ENCODE results near the gene NR6A1. TPM values are rescaled to one million over a fixed set of nuclear protein-coding genes. Genes with fewer than 3 reads are reported as not detected.

Gene NR6A1
- polyA plus RNA-seq, 6 donors from 2014 or later, result 0.08 to 0.11 TPM; not detected in 4

DNA sequence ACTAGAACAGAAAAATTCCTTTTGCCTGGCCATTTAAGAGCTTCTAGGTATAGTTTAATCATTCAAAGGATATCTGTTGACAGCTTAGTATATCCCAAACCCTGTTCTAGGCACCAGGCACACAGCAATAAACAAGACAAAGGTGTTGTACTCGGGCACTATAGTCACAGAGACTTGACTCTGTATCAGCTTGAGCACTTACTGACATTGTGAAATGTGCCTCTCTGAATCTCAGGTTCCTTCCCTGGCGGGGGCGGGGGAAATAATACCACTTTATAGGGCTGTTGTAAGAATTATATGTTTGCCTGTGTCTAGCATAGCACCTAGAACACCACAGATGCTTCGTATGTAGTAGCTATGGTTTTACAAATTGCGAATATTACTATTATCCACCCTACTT lies 104.5 kb downstream of the NR6A1 start:
- H3K9me3 Mint-ChIP-seq, result no peaks in the 10 kb centered on the region

GRCh38 chr9:124665391-124666058 lies 105.6 kb downstream of the NR6A1 start:
- no peaks in the 10 kb centered on the region for H3K9me3 Mint-ChIP-seq
- DNase-seq (no peak), ATAC-seq (ENCODE audit: low read depth in 2 of 2) (no peak)
- H3K4me1 Mint-ChIP-seq, result peaks cover 0 to 6% (median 0%) of the 10 kb centered on the region in 3 donors
- no peaks in the 10 kb centered on the region for H3K36me3 Mint-ChIP-seq
- H3K27me3 Mint-ChIP-seq, result no peaks in the 10 kb centered on the region
- no peak overlapping the region for H3K27ac Mint-ChIP-seq
- no peak overlapping the region for H3K4me3 Mint-ChIP-seq

More for the DNA sequence above, 104.5 kb downstream of the NR6A1 start:
- no peak for ATAC-seq (ENCODE audit: low read depth in 2 of 2)
- DNase-seq, result no peak
- Mint-ChIP-seq H3K36me3 (no peaks in the 10 kb centered on the region), H3K4me1 (no peaks in the 10 kb centered on the region), H3K27ac (no peak overlapping the region), H3K4me3 (no peak overlapping the region), H3K27me3 (no peaks in the 10 kb centered on the region)

DNA sequence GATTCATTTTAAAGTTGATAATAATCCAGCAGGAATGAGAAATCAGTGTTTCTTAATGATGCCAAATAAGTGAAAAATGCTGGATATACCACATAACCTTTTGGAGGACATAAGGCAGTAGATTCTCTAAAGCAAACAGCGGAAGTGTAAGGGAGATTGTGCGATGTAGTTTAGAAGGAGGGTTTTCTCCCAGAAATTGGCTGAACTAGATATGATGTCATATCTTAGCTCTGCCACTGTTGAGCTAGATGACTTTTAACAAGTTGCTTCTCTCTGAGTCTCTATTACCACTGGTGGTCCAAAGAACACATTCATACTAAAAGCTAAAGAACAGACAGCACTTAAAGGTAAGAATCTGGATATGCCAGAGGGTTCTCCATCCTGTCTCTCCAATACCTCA lies 107.0 kb downstream of the NR6A1 start:
- Mint-ChIP-seq H3K27me3 (no peaks in the 10 kb centered on the region), H3K9me3 (no peaks in the 10 kb centered on the region), H3K27ac (no peak overlapping the region), H3K4me1 (peaks cover 3 to 19% (median 5%) of the 10 kb centered on the region in 3 donors), H3K36me3 (no peaks in the 10 kb centered on the region), H3K4me3 (no peak overlapping the region)
- ATAC-seq (ENCODE audit: low read depth in 2 of 2) (no peak), DNase-seq (no peak)

DNA sequence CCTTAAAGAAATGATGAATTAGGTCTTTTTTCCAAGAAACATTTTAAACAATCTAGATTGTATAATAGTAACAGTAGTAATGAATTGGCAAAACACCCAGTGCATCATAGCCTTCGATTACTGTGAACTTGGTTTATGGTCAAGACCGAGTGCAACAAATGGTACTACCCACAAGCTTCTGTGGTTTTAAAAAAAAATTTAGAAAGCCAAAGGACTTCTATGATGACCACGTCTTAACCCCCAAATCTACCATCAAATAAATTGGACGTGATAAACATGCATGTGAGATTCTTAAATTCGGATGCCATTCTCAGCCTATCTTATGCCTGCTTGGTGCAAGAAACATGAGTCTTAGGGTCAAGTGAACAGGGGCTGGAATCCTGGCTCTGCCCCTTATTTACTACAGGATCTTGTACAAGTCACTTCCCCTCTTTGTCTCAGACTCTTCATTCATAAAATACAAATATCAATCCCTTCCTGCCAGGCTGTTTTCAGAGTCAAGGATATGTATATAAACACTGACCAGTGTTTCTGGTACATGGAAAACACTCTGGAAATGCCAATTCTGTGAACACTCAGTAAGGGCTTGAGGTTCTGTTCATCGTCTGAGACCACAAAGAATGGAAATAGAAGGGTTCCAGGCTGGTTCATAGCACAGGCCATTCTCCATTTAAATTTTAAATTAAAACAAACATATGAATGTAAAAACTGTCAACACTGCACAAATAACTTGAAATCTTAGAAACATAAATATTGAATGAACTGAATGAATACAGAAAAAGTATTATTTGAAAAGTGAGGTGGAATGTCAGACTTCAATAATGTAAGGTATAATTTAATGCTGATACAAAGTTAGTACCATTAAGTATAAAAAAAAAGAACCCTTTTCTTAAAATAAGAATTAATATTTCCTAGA lies 107.8 kb downstream of the NR6A1 start:
- DNase-seq (no peak), ATAC-seq (ENCODE audit: low read depth in 2 of 2) (no peak)
- Mint-ChIP-seq H3K27ac (peak overlapping the region in 1 of 6 donors; percentile 13), H3K36me3 (no peaks in the 10 kb centered on the region), H3K9me3 (no peaks in the 10 kb centered on the region), H3K27me3 (no peaks in the 10 kb centered on the region), H3K4me1 (peaks cover 9 to 26% (median 9%) of the 10 kb centered on the region in 3 donors), H3K4me3 (peak overlapping the region in 1 of 8 donors; percentile 60)

GRCh38 chr9:124662561-124662960 lies 108.5 kb downstream of the NR6A1 start:
- peaks cover 12 to 34% (median 14%) of the 10 kb centered on the region in 3 donors for H3K4me1 Mint-ChIP-seq
- H3K36me3 Mint-ChIP-seq, result no peaks in the 10 kb centered on the region
- no peak overlapping the region for H3K27ac Mint-ChIP-seq
- ATAC-seq (ENCODE audit: low read depth in 2 of 2), result no peak
- peak overlapping the region in 1 of 8 donors; percentile 60 for H3K4me3 Mint-ChIP-seq
- H3K9me3 Mint-ChIP-seq, result no peaks in the 10 kb centered on the region
- H3K27me3 Mint-ChIP-seq, result no peaks in the 10 kb centered on the region
- DNase-seq, result no peak

GRCh38 chr9:124661271-124661670 lies 109.8 kb downstream of the NR6A1 start:
- H3K27ac Mint-ChIP-seq, result peak overlapping the region in 2 of 6 donors; percentile 49 to 70
- no peaks in the 10 kb centered on the region for H3K9me3 Mint-ChIP-seq
- DNase-seq (no peak), ATAC-seq (ENCODE audit: low read depth in 2 of 2) (no peak)
- peak overlapping the region in 6 of 8 donors; percentile 9 to 75 (median 50) for H3K4me3 Mint-ChIP-seq
- no peaks in the 10 kb centered on the region for H3K27me3 Mint-ChIP-seq
- no peaks in the 10 kb centered on the region for H3K36me3 Mint-ChIP-seq
- peaks cover 12 to 37% (median 14%) of the 10 kb centered on the region in 3 donors for H3K4me1 Mint-ChIP-seq

- ATAC-seq (ENCODE audit: low read depth in 2 of 2) (no peak), DNase-seq (peak; percentile 14)
- Mint-ChIP-seq H3K36me3 (no peaks in the 10 kb centered on the region), H3K4me3 (peak overlapping the region; percentile 93 to 99 (median 96)), H3K9me3 (no peaks in the 10 kb centered on the region), H3K27ac (peak overlapping the region in 3 of 6 donors; percentile 65 to 78 (median 76)), H3K27me3 (no peaks in the 10 kb centered on the region), H3K4me1 (peaks cover 12 to 37% (median 14%) of the 10 kb centered on the region in 3 donors)
Measured at GRCh38 chr9:124660341-124660801, 110.7 kb downstream of the NR6A1 start.

GRCh38 chr9:124659099-124659659 lies 111.9 kb downstream of the NR6A1 start:
- Mint-ChIP-seq H3K36me3 (no peaks in the 10 kb centered on the region), H3K9me3 (no peaks in the 10 kb centered on the region), H3K4me1 (peaks cover 12 to 37% (median 14%) of the 10 kb centered on the region in 3 donors), H3K4me3 (peak overlapping the region; percentile 93 to 99 (median 96)), H3K27ac (peak overlapping the region; percentile 58 to 96 (median 90)), H3K27me3 (no peaks in the 10 kb centered on the region)
- peak; percentile 49 to 65 for ATAC-seq (ENCODE audit: low read depth in 2 of 2)
- peak; percentile 44 for DNase-seq

GRCh38 chr9:124658165-124659017 lies 112.7 kb downstream of the NR6A1 start:
- ATAC-seq (ENCODE audit: low read depth in 2 of 2), result peak; percentile 90 to 92

DNA sequence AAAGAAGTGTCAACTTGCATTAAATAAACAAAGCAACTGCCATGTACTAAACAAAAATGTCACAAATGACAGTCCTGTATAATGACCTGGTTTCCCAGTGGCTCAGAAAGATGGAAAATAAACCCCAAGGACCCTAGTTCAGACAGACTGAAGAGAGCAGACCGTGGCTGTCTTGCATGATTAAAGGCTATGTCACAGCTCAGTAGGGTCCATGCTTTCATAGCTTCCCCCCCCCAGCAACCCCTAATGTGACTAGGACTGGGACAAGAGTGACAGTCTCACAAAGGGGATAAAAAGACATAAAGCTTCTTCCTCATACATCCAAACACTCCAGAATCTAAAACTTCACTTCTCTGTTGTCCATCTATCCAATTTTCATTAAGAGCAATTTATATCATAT lies 113.6 kb downstream of the NR6A1 start:
- H3K9me3 Mint-ChIP-seq, result no peaks in the 10 kb centered on the region
- no peaks in the 10 kb centered on the region for H3K27me3 Mint-ChIP-seq
- no peak for ATAC-seq (ENCODE audit: low read depth in 2 of 2)
- peak overlapping the region in 3 of 6 donors; percentile 29 to 87 (median 51) for H3K27ac Mint-ChIP-seq
- no peaks in the 10 kb centered on the region for H3K36me3 Mint-ChIP-seq
- DNase-seq, result no peak
- H3K4me3 Mint-ChIP-seq, result peak overlapping the region in 3 of 8 donors; percentile 93 to 98 (median 97)
- peaks cover 12 to 37% (median 14%) of the 10 kb centered on the region in 3 donors for H3K4me1 Mint-ChIP-seq

More at GRCh38 chr9:124658165-124659017, 112.7 kb downstream of the NR6A1 start:
- Mint-ChIP-seq H3K4me3 (peak overlapping the region; percentile 93 to 99 (median 96)), H3K27me3 (no peaks in the 10 kb centered on the region), H3K36me3 (no peaks in the 10 kb centered on the region), H3K9me3 (no peaks in the 10 kb centered on the region), H3K27ac (peak overlapping the region; percentile 49 to 96 (median 86)), H3K4me1 (peaks cover 12 to 37% (median 14%) of the 10 kb centered on the region in 3 donors)
- peak; percentile 50 for DNase-seq

- H3K36me3 Mint-ChIP-seq, result no peaks in the 10 kb centered on the region
- no peaks in the 10 kb centered on the region for H3K27me3 Mint-ChIP-seq
- H3K4me1 Mint-ChIP-seq, result peaks cover 11 to 20% (median 12%) of the 10 kb centered on the region in 3 donors
- H3K9me3 Mint-ChIP-seq, result no peaks in the 10 kb centered on the region
- no peak for ATAC-seq (ENCODE audit: low read depth in 2 of 2)
- peak overlapping the region in 1 of 6 donors; percentile 5 for H3K27ac Mint-ChIP-seq
- H3K4me3 Mint-ChIP-seq, result no peak overlapping the region
- no peak for DNase-seq
Measured at GRCh38 chr9:124654431-124654830, 116.7 kb downstream of the NR6A1 start.

DNA sequence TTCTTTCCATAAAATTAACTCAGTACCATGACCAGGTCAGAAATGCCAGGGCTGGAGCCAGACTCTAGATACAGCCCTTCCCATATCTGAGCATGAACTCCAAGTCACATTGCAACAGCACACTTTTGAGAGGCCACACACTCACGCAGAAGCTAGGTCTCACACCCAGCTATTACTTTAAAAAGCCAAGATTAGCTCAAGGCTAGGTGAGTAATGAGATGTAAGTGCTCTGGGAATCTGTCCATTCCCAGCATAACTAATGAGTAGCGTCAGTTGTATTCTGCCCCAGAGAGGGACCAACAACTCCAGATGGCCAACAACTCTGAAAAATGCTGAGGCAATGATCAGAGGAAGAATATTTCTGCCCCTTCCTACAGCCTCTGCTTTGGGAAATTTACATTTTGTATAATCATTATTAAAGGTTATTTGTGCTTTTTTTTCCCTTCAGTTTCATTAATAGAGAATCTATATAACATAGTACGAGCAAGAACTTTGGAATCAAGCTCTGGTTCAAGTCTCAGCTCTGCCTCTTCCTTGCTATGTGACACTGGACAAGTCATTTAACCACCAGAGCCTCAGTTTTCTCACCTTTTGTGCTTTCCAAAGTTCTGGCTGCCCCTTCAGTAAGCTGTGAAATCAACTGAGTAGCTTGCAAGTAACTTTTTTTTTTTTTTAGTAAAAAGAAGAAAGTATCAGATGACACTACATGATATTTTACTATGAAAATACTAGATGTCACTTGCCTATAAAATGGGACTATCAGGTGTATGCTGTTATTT lies 118.3 kb downstream of the NR6A1 start:
- H3K9me3 Mint-ChIP-seq, result no peaks in the 10 kb centered on the region
- ATAC-seq (ENCODE audit: low read depth in 2 of 2) (no peak), DNase-seq (no peak)
- H3K4me1 Mint-ChIP-seq, result peaks cover 0 to 5% (median 0%) of the 10 kb centered on the region in 3 donors
- H3K27me3 Mint-ChIP-seq, result no peaks in the 10 kb centered on the region
- H3K36me3 Mint-ChIP-seq, result no peaks in the 10 kb centered on the region
- H3K27ac Mint-ChIP-seq, result peak overlapping the region in 1 of 6 donors; percentile 50
- no peak overlapping the region for H3K4me3 Mint-ChIP-seq

All from naive B cell (primary cell).